NCI-H146 (cell line): Measurements from ENCODE around the gene ACOT11.

ENCODE experiments used
- DNase-seq: peaks from one replicate; lab custom pipeline; 2025; lab: John Stamatoyannopoulos, UW

ACOT11 gene

DNA sequence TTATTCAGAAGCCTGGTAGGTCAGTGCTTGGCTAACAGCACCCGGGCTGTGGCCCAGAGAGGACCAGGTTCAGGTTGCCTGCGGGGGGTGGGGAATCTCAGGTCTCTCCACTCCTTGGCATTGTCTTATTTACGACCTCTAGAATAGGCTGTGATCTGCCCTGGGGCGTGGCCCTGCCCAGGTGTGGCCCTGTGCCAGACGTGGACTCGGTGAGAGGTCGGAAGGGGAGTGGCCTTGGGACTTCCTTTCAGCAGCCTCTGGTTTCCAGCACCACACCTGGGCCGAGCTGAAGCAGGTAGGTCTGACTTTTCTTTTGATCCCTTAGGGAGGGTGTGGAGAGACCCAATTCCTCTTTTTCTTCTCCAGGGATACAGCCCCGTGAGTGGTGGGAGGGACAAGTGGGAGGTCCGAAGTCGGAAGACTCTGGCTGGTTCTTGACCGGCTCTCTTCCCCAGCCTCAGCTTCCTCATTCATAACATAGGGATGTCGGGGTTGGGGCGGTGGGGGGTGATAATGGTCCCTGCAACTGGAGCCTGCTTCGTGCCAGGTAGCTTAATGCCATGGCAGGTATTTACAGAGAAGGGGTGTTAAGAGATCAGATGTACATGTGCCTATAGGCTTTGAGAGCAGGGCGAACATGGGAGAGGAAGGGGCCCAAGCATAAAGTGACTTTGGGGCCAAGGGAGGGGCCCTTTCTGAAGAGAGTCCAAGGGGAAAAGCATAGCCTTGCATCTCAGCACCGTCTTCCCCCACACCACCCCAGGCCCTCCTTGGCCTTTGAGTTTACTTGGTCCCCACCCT lies 16.5 kb downstream of the ACOT11 start:
- DNase-seq: peak; percentile 94

DNA sequence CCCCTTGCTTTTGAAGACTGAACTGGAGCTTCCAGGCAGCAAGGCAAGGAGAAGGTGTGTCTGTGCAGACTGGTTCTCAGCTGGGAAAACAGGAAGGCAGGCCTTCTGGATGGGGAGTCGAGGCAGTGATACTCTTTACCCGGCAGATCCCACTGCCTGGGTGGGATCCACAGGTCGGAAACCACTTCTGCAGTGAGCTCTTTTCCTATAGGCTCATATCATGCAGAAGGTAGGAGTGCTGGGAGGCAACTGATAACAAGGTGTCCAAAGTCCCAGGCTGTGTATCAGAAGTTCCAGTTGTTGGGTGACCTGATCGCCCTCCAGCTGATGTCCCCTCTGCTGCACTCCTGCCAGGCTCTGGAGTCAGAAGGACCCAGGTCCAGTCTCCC lies 17.1 kb downstream of the ACOT11 start:
- no peak for DNase-seq

DNA sequence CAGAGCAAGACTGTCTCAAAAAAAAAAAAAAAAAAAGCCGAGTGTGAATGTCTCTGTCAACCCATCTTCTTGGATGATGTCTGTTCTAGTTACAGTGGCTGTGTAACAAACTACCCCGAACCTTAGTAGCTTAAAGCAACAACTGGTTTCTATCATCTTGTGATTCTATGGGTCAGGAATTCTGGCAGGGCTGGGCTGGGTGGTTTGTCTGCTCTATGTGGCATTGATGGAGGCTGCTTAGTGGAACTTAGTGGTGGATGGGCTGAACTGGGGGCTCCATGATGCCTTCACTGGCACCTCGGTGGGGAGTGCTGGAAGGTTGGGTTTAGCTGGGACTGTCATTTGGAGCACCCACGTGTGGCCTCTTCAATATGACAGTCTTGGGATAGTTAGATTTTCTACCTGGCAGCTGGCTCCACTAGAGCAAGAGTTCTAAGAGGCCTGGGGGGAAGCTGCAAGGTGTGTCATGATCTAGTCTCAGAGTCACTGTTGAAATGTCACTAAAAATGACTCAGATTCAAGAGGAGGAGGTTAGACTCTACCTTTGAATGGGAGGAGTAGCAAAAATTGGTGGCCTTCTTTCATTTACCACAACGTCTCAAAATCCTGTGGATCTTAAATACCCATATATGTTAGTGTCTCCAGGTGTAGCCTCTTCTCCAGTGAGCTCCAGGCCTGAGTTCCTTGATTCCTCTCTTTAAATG lies 18.6 kb downstream of the ACOT11 start:
- DNase-seq: no peak

DNA sequence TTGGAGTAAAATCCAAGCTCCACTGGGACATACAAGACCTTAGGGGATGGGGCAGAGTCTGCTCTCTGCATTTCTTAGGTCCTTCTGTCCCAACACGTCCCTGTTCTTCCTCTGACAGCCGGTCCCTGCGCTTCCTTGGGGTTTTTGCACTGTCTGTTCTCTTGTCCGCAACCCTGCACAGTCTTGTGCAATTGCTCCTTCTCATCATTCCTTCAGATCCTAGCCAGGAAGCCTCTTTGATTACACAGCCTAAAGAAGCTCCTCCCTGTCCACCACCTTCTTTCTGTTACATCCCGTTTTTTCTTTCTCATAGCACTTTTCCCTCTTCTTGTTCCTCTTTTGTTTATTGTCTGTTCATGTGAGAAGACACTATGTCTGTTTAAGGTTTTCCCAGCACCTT lies 19.9 kb downstream of the ACOT11 start:
- no peak for DNase-seq

DNA sequence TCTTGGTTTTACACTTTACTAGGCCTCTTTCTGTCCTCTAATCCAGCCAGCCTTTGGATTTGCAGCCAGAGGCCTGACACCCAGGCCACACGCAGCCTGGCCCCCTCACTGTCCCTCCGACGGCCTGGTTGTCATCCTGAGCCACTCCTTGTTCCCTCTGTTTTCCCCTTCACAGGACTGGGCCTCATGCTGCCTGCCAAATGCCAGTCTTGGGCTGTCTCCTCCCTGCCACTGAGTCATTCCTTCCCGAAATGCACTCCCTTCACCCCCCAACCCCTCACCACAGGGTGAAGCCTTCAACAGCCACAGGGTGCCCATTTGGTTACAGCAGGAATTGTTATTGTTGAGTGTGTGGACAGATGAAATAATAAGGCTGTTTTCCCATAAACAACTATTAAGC lies 21.3 kb downstream of the ACOT11 start:
- no peak for DNase-seq

DNA sequence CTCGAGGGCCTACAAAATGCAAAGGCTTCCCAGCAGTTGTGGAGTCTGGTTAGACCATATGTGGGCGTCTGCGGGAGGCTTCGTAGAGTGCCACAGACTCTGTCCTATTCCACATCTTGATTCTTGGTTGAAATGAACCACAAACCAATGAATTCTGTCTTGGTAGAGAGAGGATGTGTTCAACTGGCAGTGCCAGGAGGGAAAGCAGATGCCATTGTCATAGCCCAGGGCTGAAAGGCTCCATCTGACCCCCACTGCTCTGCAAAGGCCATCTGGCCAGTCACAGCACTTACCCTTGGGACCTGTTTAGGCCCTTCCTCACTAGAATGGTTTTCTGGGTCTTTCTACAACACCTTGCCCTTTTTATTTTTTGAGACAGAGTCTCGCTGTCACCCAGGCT lies 22.1 kb downstream of the ACOT11 start:
- DNase-seq: no peak

DNA sequence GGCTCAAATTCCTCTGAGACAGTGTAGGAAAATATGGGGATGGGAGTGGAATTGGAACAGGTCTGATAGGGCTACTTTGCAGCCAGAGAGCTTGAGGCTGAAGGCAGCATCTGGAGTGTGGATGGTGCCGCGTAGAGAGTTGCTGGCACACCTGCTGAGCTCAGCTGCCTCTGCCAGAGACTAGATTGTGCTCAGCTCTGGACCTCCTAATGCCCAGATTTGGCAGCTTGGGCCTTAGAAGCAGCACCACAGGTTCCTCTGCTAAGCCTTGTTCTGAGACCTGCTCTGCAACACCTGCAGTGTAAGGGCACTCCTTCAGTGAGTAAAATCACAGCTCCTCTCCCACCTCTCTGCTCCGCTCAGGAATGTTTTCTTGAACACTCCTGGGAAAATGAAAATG lies 23.3 kb downstream of the ACOT11 start:
- no peak for DNase-seq

DNA sequence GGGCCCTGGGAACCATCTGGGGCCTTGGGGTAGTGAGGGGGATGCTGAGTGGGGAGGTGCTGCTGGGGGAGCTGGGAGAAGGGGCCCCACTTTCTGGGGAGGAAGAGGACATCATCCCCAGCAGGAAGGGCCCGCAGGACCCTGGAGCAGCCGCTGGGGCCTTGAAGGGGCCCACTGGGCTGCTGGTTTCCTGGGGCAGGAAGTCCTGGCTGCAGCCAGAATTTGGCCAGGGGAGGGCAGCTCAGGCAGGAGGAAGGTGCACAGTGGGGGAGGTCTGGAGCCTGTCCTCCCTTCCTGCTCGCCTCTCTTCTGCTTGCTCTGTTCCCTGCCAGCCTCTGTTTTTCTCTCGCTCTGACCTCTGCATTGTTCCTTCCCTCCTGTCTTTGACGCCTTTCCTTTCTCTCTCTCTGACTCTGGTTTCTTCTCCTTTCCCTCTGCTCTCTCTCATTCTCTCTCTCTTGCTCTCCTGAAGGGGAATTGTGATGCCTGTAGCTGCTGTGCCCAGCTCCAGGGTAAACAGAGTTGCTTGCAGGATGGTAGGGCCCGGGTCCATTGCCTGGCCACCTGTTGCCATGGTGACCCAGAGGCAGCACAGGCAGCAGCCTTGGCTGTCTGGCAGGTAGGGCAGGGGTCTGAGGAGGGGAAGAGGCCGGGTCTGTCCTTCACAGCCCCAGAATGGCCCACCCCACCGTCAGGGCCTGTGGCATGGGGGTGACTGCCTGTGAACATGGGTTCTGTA lies 23.9 kb downstream of the ACOT11 start:
- DNase-seq: no peak

DNA sequence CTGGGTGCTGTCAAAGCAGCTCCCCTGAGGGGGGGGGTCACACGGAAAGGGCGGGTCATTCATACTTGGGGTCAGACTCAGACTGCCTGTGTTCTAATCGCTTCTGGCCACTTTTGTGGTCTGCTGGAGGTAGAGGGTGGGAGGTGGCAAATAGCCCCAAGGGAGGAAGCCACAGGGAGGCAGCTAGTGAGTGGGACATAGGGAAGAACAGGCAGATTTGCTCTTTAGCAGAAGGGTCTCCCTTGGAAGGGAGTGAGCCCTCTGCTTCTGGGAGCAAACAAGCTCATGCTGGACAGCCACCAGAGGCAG lies 24.5 kb downstream of the ACOT11 start:
- no peak for DNase-seq

DNA sequence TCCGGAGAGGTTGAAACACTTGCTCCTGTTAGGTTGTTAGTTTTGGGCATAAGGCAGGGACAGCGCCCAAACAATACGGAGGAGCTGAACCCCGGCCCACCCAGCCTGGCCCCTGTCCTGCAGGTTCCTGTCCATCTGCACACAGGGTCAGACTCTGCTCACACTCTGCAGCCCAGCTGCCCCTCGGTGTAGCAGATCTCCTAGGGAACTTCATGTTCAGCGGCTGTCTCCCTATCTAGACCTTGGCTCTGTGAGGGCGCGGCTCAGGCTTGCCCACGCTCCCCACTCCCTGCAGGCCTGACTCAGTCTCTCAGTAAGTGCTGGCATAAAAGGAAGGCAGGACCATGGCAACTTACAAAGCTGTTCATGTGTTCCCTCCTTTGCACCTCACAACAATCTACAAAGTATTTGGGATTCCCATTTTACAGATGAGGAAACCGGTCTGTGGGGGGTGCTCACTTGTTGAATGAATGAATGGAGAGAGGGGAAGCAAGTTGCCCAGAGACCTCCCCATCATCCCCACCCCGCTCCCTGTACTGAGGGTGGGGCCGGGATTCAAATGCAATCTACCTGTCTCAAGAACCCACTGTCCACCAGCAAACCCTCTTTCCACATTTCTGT lies 26.2 kb downstream of the ACOT11 start:
- no peak for DNase-seq

DNA sequence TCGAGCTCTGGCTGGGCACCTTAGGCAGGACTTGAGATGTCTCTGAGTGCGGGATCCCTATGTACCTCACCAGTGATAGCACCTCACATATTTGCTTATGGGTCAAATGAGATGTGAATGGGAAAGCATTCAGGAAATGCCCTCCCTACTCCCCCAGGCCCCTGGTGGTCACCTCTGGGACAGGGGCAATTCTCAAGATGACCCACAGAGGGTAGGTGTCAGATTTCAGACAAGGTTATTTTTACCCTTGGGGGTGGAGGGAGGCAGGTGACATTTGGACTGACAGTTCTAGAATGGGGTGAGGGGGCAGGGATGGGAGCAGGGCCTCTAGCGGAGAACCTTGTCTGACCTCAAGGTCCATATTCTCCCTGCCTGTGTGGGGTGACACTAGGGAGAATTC lies 27.1 kb downstream of the ACOT11 start:
- no peak for DNase-seq

DNA sequence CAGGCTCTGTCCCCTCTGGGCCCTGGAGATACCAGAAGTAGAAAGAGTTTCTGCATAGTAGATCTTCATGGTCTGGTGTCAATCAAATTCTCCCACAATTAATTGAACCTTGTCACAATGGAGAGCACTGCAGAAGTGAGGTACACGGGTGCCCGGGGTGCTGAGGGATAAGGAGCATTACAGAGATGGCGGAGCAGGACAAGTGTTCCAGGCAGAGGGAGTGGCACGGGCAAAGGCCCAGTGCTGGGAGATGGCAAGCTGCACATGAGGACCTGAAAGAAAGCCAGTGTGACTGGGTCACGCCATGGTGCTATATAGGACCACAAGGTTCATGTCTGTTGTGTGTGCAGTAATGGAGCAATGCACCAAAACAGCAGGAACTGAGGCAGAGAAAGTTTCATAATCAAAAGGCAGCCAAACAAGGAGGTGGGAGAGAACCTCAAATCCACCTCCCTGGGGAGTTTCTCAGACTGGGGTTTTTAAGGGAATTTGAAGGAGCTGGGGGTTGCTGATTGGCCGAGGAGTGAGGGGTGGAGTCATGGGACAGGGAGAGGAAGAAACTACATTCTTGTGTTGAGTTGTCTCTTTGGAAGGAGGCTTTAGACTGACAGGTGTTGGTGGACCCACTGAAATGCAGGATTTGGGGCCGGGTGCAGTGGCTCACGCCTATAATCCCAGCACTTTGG lies 27.7 kb downstream of the ACOT11 start:
- DNase-seq: no peak

DNA sequence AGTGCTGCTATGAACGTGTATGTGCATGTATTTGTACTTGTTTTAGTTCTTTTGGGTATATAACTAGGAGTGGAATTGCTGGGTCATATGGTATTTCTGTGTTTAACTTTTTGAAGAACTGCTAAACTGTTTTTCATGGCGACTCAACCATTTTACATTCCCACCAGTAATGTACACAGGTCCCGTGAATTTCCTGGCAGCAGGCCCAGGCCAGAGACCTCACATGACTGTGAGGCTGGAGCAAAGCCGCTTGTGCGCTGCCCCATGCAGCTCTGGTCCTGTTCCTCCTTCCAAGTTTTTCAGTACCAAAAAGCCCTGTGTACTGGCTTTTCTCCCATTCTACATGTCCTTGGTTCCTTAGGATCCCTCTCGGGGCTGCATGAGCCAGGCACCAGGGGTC lies 29.6 kb downstream of the ACOT11 start:
- no peak for DNase-seq

DNA sequence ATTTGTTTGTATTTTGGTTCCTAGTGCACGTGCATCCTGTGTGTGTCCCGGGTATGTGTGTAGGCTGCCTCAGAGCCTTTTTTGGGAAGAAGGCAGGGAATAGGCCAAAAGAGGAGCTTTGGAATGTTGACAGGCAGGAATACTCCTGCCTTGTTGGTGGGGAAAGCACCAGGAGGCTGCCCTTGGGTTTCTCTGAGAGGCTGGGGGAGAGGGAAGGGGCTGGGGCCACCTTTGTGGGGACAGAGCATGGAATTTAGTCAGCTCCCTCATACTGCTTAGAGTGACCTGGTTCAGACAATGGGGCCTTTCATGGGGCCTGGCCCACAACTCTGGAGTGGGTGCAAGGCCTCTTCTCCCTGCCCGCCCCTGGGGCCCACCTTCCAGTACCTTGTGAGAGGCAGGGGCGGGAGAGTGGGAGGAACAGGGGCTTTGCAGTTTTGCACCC lies 31.3 kb downstream of the ACOT11 start:
- DNase-seq: no peak

DNA sequence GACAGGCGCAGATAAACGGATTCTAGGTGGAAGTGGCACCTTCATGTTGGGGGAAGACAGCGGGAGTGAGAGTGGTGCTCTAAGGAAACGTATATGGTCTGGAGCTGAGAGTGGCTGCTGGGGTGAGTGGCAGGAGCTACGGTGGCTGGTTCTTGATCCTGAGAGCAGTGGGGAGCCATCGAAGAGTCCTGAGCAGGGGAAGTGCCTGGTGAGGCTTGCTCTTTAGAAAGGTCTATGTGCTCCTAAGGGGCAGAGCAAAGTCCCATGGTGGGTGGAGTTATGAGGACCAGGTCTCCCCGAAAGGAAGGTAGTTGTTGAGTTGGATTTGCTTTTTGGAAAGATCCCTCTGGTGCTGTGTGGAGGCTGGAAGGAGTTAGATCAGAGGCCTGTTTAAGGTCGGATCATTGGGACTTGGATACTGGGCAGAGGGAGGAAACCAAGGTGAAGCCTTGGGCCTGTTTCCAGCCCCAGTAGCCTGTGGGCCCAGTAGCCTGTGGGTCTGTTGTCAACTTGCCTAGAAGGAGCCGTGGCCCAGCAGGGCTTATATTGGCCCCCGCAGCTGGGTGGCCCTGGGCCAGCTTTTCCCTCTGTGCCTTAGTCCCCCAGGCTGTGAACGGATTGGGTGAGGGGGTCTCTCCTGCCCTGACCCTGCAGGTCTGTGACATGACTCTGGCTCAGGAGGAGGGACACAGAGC lies 33.0 kb downstream of the ACOT11 start:
- DNase-seq: no peak

DNA sequence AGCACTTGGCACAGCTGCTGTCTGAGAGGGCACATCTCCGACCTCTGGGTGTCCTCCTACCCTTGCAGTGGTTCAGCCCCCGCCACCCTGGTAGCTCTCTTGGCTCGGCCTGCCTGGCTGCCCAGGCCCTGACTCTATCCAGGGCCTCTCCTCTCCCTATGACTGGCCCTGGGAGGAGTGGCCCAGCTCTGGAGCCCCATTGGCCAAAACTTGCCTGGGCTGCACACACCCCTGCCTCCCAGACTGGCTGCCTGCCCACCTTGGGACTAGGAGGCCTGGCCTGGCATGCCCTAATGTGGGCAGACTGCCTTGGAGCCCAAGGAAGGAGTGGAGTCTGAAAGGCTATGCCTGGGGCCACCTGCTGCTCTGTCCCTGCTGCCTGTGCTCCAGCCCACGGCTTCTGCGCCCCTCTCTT lies 33.6 kb downstream of the ACOT11 start:
- DNase-seq: no peak

DNA sequence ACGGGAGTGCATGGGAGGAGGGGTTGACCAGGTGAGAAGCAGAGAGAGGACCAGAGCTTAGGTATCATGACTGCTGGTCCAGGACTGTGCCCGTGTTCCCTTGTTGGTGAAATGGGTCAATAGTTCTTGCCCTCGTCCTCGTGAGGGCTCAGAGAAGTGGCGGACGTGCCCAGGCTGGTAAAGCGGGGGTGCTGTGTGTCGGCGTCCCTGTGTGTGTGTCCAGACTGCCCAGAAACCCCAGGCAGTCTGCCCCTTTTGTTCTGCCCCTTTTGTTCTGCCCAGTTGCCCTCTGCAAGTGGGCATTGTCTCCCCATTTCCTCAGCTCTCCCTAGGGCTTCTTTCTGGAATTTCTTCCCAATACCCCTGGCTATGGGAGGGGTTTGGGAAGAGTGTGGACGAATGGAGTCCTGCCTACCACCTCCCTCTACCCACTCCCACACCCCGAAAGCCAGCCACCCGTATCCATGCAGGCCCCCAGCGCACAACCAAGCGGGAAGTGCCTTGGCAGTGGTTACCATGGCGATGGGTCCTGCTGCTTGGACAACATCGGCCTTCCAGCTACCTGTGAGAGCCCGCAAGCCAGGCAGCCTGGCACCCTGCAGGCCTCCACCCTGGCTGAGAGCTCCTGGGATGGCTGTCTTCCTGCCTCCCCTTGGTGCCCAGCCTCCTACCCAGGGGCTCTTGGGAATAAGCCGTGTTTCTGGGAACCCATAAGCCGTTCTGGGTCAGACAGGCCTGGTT lies 34.7 kb downstream of the ACOT11 start:
- DNase-seq: peak; percentile 82

DNA sequence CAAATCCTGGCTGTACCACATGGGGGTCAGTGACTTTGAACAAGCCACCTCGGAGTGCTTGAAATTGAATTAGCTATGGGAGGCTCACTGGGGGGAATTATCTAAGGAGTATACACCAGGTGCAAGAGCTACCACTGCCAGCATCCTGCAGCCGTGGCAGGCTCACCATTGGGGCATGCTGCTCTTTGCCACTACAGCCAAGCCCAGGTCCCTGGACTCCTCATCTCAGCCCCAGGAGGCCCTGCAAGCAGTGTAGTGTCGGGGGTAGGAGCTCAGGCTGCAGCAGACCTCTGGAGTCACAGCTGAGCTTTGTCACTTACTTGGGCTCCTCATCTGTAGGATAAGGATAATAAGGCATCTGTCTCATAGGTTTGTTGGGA lies 35.3 kb downstream of the ACOT11 start:
- DNase-seq: no peak

DNA sequence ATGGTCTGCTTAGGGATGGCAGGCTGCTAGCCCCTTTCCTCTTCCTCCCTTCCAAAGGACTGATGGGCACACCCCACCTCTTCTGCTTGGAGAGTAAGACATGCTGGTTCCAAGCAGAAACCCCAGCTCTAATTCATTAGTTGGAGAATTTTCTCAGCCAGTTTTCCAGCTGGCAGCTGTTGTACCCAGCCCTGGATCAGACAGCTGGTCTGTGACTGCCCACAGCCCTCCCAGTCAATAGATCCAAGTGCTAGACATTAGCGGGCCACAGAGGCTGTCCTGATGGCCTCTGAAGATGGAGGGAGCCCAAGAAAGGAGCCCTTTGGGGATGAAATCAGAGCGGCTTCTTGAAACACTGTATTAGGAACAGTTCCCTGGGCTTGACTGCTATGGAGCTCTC lies 35.8 kb downstream of the ACOT11 start:
- no peak for DNase-seq

DNA sequence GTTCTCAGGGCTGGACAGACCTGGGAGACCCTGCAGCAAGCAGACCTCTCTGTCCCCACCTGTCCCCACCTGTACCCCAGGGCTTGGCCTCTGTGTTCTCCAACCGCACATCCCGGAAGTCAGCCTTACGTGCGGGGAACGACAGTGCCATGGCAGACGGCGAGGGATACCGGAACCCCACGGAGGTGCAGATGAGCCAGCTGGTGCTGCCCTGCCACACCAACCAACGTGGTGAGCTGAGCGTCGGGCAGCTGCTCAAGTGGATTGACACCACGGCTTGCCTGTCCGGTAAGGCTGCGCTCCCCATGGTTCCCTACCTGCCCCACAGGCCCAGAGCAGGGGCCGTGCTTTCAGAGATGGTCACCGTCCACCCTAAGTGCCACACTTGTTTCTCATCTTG lies 36.5 kb downstream of the ACOT11 start:
- DNase-seq: no peak
